Activated naive CD4-positive, alpha-beta T cell treated with anti-CD3 and anti-CD28 coated beads, Interleukin-2, amount 10 ng/mL, durations not matched to agents 7 days and 5 days (primary cell): ENCODE measurements around the gene SPTBN4.
"Not testable (repeated sequence)": the region's sequence is repeated elsewhere in the genome, so short reads cannot be mapped to it uniquely, and the experiment has no call there.

Experiments
- CTCF ChIA-PET: fragments of 350-600 bp; sonication (Branson Sonifier 250); formaldehyde crosslinking; loops from one replicate; lab custom pipeline; 2021; ENCODE audit warnings: antibody characterized with exemption; lab: Charles Lee
- DNase-seq: peaks from one replicate; pipeline ENCODE4 v3.0.0-alpha.2; 2020
- H3K27ac Mint-ChIP-seq: one replicate; pipeline ENCODE4 v1.8.0; 2021; ENCODE audit warnings: mild to moderate bottlenecking, moderate library complexity, mixed read lengths
- H3K27me3 Mint-ChIP-seq: one replicate; pipeline ENCODE4 v1.8.0; 2021; ENCODE audit warnings: mild to moderate bottlenecking, mixed read lengths
- H3K36me3 Mint-ChIP-seq: one replicate; pipeline ENCODE4 v1.8.0; 2021; ENCODE audit warnings: mixed read lengths
- H3K4me1 Mint-ChIP-seq: one replicate; pipeline ENCODE4 v1.8.0; 2021; ENCODE audit warnings: mixed read lengths
- H3K4me3 Mint-ChIP-seq: one replicate; pipeline ENCODE4 v1.8.0; 2021; ENCODE audit warnings: mild to moderate bottlenecking, moderate library complexity, mixed read lengths
- H3K9me3 Mint-ChIP-seq: one replicate; pipeline ENCODE4 v1.8.0; 2021; ENCODE audit warnings: mixed read lengths

SPTBN4 gene

GRCh38 chr19:40464059-40465024 lies 2.5 kb upstream of the SPTBN4 start:
- Mint-ChIP-seq H3K4me3 (peak overlapping the region; percentile 84), H3K27me3 (peaks cover 34% of the 10 kb centered on the region), H3K27ac (no peak overlapping the region), H3K9me3 (no peaks in the 10 kb centered on the region), H3K4me1 (peaks cover 32% of the 10 kb centered on the region), H3K36me3 (peaks cover 4% of the 10 kb centered on the region)
- CTCF ChIA-PET = interaction anchor here (0.6 to 2.9 kb wide), 31 partner anchors 10 to 325 kb away, joined by 3 to 23 read pairs (median 3); partner anchors contain the start of genes LTBP4 and PRX
- peak; percentile 79 for DNase-seq

- peaks cover 32% of the 10 kb centered on the region for H3K4me1 Mint-ChIP-seq
- peak overlapping the region; percentile 86 for H3K27ac Mint-ChIP-seq
- no peaks in the 10 kb centered on the region for H3K9me3 Mint-ChIP-seq
- peaks cover 34% of the 10 kb centered on the region for H3K27me3 Mint-ChIP-seq
- peaks cover 4% of the 10 kb centered on the region for H3K36me3 Mint-ChIP-seq
- peak; percentile 24 for DNase-seq
- CTCF ChIA-PET = interaction anchor here (0.8 to 2.9 kb wide), 13 partner anchors 10 to 325 kb away, joined by 3 to 23 read pairs (median 6); partner anchors contain the start of genes LTBP4 and PRX
- H3K4me3 Mint-ChIP-seq = peak overlapping the region; percentile 84
Measured at GRCh38 chr19:40465025-40465556, 1.7 kb upstream of the SPTBN4 start.

- Mint-ChIP-seq H3K4me3 (peak within 1 kb of the TSS; percentile 84), H3K9me3 (no peaks in the 10 kb centered on the region), H3K4me1 (peaks cover 32% of the 10 kb centered on the region), H3K27me3 (peaks cover 34% of the 10 kb centered on the region), H3K27ac (peak within 1 kb of the TSS; percentile 86), H3K36me3 (peaks cover 4% of the 10 kb centered on the region)
- CTCF ChIA-PET = interaction anchor here (0.5 to 2.9 kb wide), 12 partner anchors 11 to 671 kb away, joined by 3 to 23 read pairs (median 4); partner anchors contain the start of genes LTBP4 and PRX
- peak; percentile 100 for DNase-seq
Measured at GRCh38 chr19:40465557-40466218, 1.1 kb upstream of the SPTBN4 start, which contains the start of gene BLVRB. Gene BLVRB, minus strand, starts transcription at chr19:40465745. Its CDS starts 57 bp downstream, at chr19:40465688.

GRCh38 chr19:40466219-40466984 lies 399 bp upstream of the SPTBN4 start:
- Mint-ChIP-seq H3K9me3 (no peaks in the 10 kb centered on the region), H3K4me1 (peaks cover 32% of the 10 kb centered on the region), H3K27ac (peak overlapping the region; percentile 2), H3K4me3 (peak overlapping the region; percentile 84), H3K27me3 (peaks cover 34% of the 10 kb centered on the region), H3K36me3 (peaks cover 4% of the 10 kb centered on the region)
- DNase-seq = peak; percentile 52
- CTCF ChIA-PET = interaction anchor here (0.5 to 2.9 kb wide), 6 partner anchors 46 to 672 kb away, joined by 3 to 19 read pairs (median 10); partner anchors contain the start of genes LTBP4 and PRX

- DNase-seq = no peak
- Mint-ChIP-seq H3K27me3 (peaks cover 34% of the 10 kb centered on the region), H3K4me1 (peaks cover 30% of the 10 kb centered on the region), H3K9me3 (no peaks in the 10 kb centered on the region), H3K36me3 (peaks cover 4% of the 10 kb centered on the region), H3K4me3 (no peak overlapping the region), H3K27ac (no peak overlapping the region)
- CTCF ChIA-PET = no interaction called here
Measured at GRCh38 chr19:40469011-40469410, 2.2 kb downstream of the SPTBN4 start.

- CTCF ChIA-PET = no interaction called here
- peaks cover 10% of the 10 kb centered on the region for H3K4me1 Mint-ChIP-seq
- H3K36me3 Mint-ChIP-seq = peaks cover 4% of the 10 kb centered on the region
- no peak overlapping the region for H3K4me3 Mint-ChIP-seq
- H3K27ac Mint-ChIP-seq = no peak overlapping the region
- H3K9me3 Mint-ChIP-seq = no peaks in the 10 kb centered on the region
- peaks cover 30% of the 10 kb centered on the region for H3K27me3 Mint-ChIP-seq
- no peak for DNase-seq
Measured at GRCh38 chr19:40471111-40471510, 4.3 kb downstream of the SPTBN4 start.

- Mint-ChIP-seq H3K4me1 (peaks cover 3% of the 10 kb centered on the region), H3K9me3 (no peaks in the 10 kb centered on the region), H3K4me3 (no peak overlapping the region), H3K36me3 (no peaks in the 10 kb centered on the region), H3K27me3 (peaks cover 22% of the 10 kb centered on the region), H3K27ac (no peak overlapping the region)
- no peak for DNase-seq
- CTCF ChIA-PET = no interaction called here
Measured at GRCh38 chr19:40472516-40472915, 5.7 kb downstream of the SPTBN4 start.

GRCh38 chr19:40474737-40475136 lies 7.9 kb downstream of the SPTBN4 start:
- Mint-ChIP-seq H3K36me3 (no peaks in the 10 kb centered on the region), H3K27ac (no peak overlapping the region), H3K4me1 (no peaks in the 10 kb centered on the region), H3K4me3 (no peak overlapping the region), H3K9me3 (no peaks in the 10 kb centered on the region), H3K27me3 (peaks cover 4% of the 10 kb centered on the region)
- no peak for DNase-seq
- CTCF ChIA-PET = no interaction called here

GRCh38 chr19:40475878-40476644 lies 9.3 kb downstream of the SPTBN4 start:
- H3K9me3 Mint-ChIP-seq, H3K36me3 Mint-ChIP-seq, H3K4me1 Mint-ChIP-seq, H3K27ac Mint-ChIP-seq, H3K4me3 Mint-ChIP-seq, CTCF ChIA-PET, DNase-seq, H3K27me3 Mint-ChIP-seq: not testable (repeated sequence)

GRCh38 chr19:40486017-40486416 lies 19.2 kb downstream of the SPTBN4 start:
- no peaks in the 10 kb centered on the region for H3K9me3 Mint-ChIP-seq
- peaks cover 9% of the 10 kb centered on the region for H3K4me1 Mint-ChIP-seq
- no peak overlapping the region for H3K27ac Mint-ChIP-seq
- no peak overlapping the region for H3K4me3 Mint-ChIP-seq
- CTCF ChIA-PET = interaction anchor here (1.0 kb wide), 1 partner anchor 22 kb away, joined by 3 read pairs; no protein-coding TSS in a partner anchor
- DNase-seq = no peak
- no peaks in the 10 kb centered on the region for H3K36me3 Mint-ChIP-seq
- H3K27me3 Mint-ChIP-seq = peaks cover 43% of the 10 kb centered on the region

GRCh38 chr19:40489882-40490230 lies 23.1 kb downstream of the SPTBN4 start:
- CTCF ChIA-PET = no interaction called here
- H3K9me3 Mint-ChIP-seq = no peaks in the 10 kb centered on the region

GRCh38 chr19:40492274-40492673 lies 25.5 kb downstream of the SPTBN4 start:
- Mint-ChIP-seq H3K4me1 (peaks cover 7% of the 10 kb centered on the region), H3K4me3 (no peak overlapping the region), H3K27me3 (peaks cover 62% of the 10 kb centered on the region), H3K27ac (no peak overlapping the region), H3K9me3 (no peaks in the 10 kb centered on the region), H3K36me3 (no peaks in the 10 kb centered on the region)
- no peak for DNase-seq
- CTCF ChIA-PET = interaction anchor here (1.4 to 1.5 kb wide), 2 partner anchors 28 to 187 kb away, joined by 3 to 4 read pairs; no protein-coding TSS in a partner anchor

More at GRCh38 chr19:40489882-40490230, 23.1 kb downstream of the SPTBN4 start:
- Mint-ChIP-seq H3K36me3 (no peaks in the 10 kb centered on the region), H3K4me1 (peaks cover 9% of the 10 kb centered on the region), H3K4me3 (no peak overlapping the region), H3K27ac (no peak overlapping the region), H3K27me3 (peaks cover 72% of the 10 kb centered on the region)
- no peak for DNase-seq

GRCh38 chr19:40493778-40494177 lies 27.0 kb downstream of the SPTBN4 start:
- Mint-ChIP-seq H3K4me3 (no peak overlapping the region), H3K4me1 (no peaks in the 10 kb centered on the region), H3K27me3 (peaks cover 50% of the 10 kb centered on the region), H3K27ac (no peak overlapping the region), H3K9me3 (no peaks in the 10 kb centered on the region), H3K36me3 (no peaks in the 10 kb centered on the region)
- CTCF ChIA-PET = interaction anchor here (1.0 to 1.5 kb wide), 3 partner anchors 30 to 188 kb away, joined by 3 to 4 read pairs (median 3); no protein-coding TSS in a partner anchor
- DNase-seq = no peak
